H1 (cell line): ENCODE results near the gene COMT. TPM values are rescaled to one million over a fixed set of nuclear protein-coding genes. Genes with fewer than 3 reads are reported as not detected.

Experiments used
- CTCF ChIA-PET: fragments of 300-600 bp; sonication (Branson Sonifier 250); formaldehyde crosslinking; loops from one replicate; lab custom pipeline; 2021; ENCODE audit not compliant: partially characterized antibody; lab: Charles Lee
- POLR2A ChIA-PET: fragments of 300-600 bp; sonication (Branson Sonifier 250); formaldehyde crosslinking; loops from one replicate; lab custom pipeline; 2021; ENCODE audit warnings: inconsistent platforms; ENCODE audit not compliant: partially characterized antibody; lab: Charles Lee
- DNase-seq, 2 experiments: peaks; one replicate each; pipeline versions ENCODE4 v3.0.0 to v3.0.0-alpha.2; 2010 to 2022; ENCODE audit warnings: low spot score in 2 of 2, low read depth in 1 of 2, mixed read lengths in 1 of 2
- FAIRE-seq: peaks from 2 replicates; lab custom pipeline; 2011; peaks lifted over from hg19 to GRCh38; lab: Jason Lieb, UNC
- H2AFZ ChIP-seq: 2 replicates; pipeline ENCODE4 v1.8.1; 2012; ENCODE audit warnings: low read length, inconsistent platforms
- H2AK5ac ChIP-seq: 2 replicates; pipeline ENCODE4 v1.6.1; 2013; ENCODE audit warnings: low read depth, low read length
- H2BK120ac ChIP-seq: replicated peaks from 2 replicates; pipeline ENCODE3; 2013; ENCODE audit warnings: low read depth, low read length, inconsistent platforms
- H2BK12ac ChIP-seq: 2 replicates; pipeline ENCODE4 v1.6.1; 2013; ENCODE audit warnings: low read depth, low read length
- H2BK15ac ChIP-seq: 2 replicates; pipeline ENCODE4 v1.6.1; 2013; ENCODE audit warnings: low read length
- H2BK20ac ChIP-seq: 2 replicates; pipeline ENCODE4 v1.6.1; 2013; ENCODE audit warnings: low read length
- H2BK5ac ChIP-seq: 2 replicates; pipeline ENCODE4 v1.6.1; 2013; ENCODE audit warnings: low read depth, low read length
- H3K14ac ChIP-seq: 2 replicates; pipeline ENCODE4 v1.6.1; 2013; ENCODE audit warnings: inconsistent platforms; ENCODE audit not compliant: insufficient read length
- H3K18ac ChIP-seq: 2 replicates; pipeline ENCODE4 v1.6.1; 2013; ENCODE audit warnings: low read length; ENCODE audit errors: extremely low read depth
- H3K23ac ChIP-seq: 2 replicates; pipeline ENCODE4 v1.6.1; 2013; ENCODE audit warnings: inconsistent platforms; ENCODE audit not compliant: insufficient read length
- H3K23me2 ChIP-seq: 2 replicates; pipeline ENCODE4 v1.6.1; 2013; ENCODE audit warnings: low read depth, low read length
- H3K27ac ChIP-seq: 2 replicates; pipeline ENCODE4 v1.6.1; 2011; ENCODE audit warnings: low read depth, low read length, inconsistent platforms
- H3K27me3 ChIP-seq, 4 experiments: replicated peaks in 1 of 4; 1 replicate in 1 of 4; 2 replicates in 3 of 4; pipeline versions ENCODE4 v1.6.1 to v1.8.1; 2011 to 2013; ENCODE audit warnings: low read length in 3 of 4, mild to moderate bottlenecking in 3 of 4, inconsistent platforms in 2 of 4, mixed read lengths in 2 of 4, moderate library complexity in 1 of 4; ENCODE audit not compliant: control insufficient read depth in 3 of 4, insufficient read depth in 3 of 4; ENCODE audit errors: extremely low read depth in 1 of 4
- H3K36me3 ChIP-seq, 4 experiments: 2 replicates each; pipeline versions ENCODE4 v1.6.1 to v1.8.1; 2011 to 2013; ENCODE audit warnings: mild to moderate bottlenecking in 4 of 4, low read length in 3 of 4, moderate library complexity in 2 of 4, control low read depth in 1 of 4, inconsistent platforms in 1 of 4; ENCODE audit not compliant: insufficient read depth in 4 of 4, control insufficient read depth in 2 of 4
- H3K4ac ChIP-seq: replicated peaks from 2 replicates; pipeline ENCODE3; 2013; ENCODE audit warnings: low read length, low read depth, mixed read lengths, inconsistent platforms; ENCODE audit not compliant: insufficient read length
- H3K4me1 ChIP-seq, 4 experiments: replicated peaks in 1 of 4; 1 replicate in 1 of 4; 2 replicates in 3 of 4; pipeline versions ENCODE4 v1.6.1 to v1.8.1; 2011 to 2013; ENCODE audit warnings: low read length in 3 of 4, inconsistent platforms in 2 of 4, mixed read lengths in 1 of 4; ENCODE audit not compliant: insufficient read depth in 4 of 4, control insufficient read depth in 3 of 4
- H3K4me2 ChIP-seq, 2 experiments: 2 replicates each; pipeline versions ENCODE4 v1.6.1 to v1.8.1; 2011 to 2013; ENCODE audit warnings: low read depth in 2 of 2, low read length in 2 of 2, control low read depth in 1 of 2, inconsistent platforms in 1 of 2, mild to moderate bottlenecking in 1 of 2; ENCODE audit not compliant: insufficient read depth in 1 of 2
- H3K4me3 ChIP-seq, 4 experiments: fragments of 200-600, 300-600 bp in 1 of 4; sonication (generic), shearing (Covaris generic), sonication (Bioruptor Twin) in 1 of 4; 2 replicates each; pipeline versions ENCODE4 v1.5.1 to v1.8.1; 2011 to 2016; ENCODE audit warnings: low read length in 4 of 4, low read depth in 3 of 4, control low read depth in 2 of 4, inconsistent platforms in 2 of 4, mild to moderate bottlenecking in 2 of 4, mixed read lengths in 1 of 4, moderate library complexity in 1 of 4; ENCODE audit not compliant: insufficient read depth in 2 of 4; ENCODE audit errors: extremely low read depth in 1 of 4
- H3K56ac ChIP-seq: replicated peaks from 2 replicates; pipeline ENCODE3; 2013; ENCODE audit warnings: low read depth, mild to moderate bottlenecking, mixed read lengths, low read length, inconsistent platforms; ENCODE audit not compliant: insufficient read length
- H3K79me1 ChIP-seq: 2 replicates; pipeline ENCODE4 v1.6.1; 2013; ENCODE audit warnings: low read depth, low read length, control low read depth
- H3K79me2 ChIP-seq, 2 experiments: 2 replicates each; pipeline versions ENCODE4 v1.6.1 to v1.8.1; 2012 to 2013; ENCODE audit warnings: low read length in 2 of 2, mild to moderate bottlenecking in 2 of 2, inconsistent platforms in 1 of 2; ENCODE audit not compliant: insufficient read depth in 2 of 2, control insufficient read depth in 1 of 2
- H3K9ac ChIP-seq, 4 experiments: replicated peaks in 1 of 4; 1 replicate in 1 of 4; 2 replicates in 3 of 4; pipeline versions ENCODE4 v1.6.1 to v1.8.1; 2011 to 2013; ENCODE audit warnings: low read depth in 3 of 4, low read length in 3 of 4, control low read depth in 2 of 4, mild to moderate bottlenecking in 2 of 4, moderate library complexity in 2 of 4, inconsistent platforms in 1 of 4; ENCODE audit errors: extremely low read depth in 1 of 4
- H3K9me3 ChIP-seq, 2 experiments: 2 replicates each; pipeline versions ENCODE4 v1.6.1 to v1.8.1; 2012 to 2013; ENCODE audit warnings: mild to moderate bottlenecking in 2 of 2, moderate library complexity in 2 of 2, control low read depth in 1 of 2, inconsistent platforms in 1 of 2, low read depth in 1 of 2, low read length in 1 of 2, mixed read lengths in 1 of 2; ENCODE audit not compliant: insufficient read depth in 2 of 2
- H4K20me1 ChIP-seq, 2 experiments: replicated peaks in 1 of 2; 2 replicates each; pipeline versions ENCODE3 to v1.8.1; 2011 to 2013; ENCODE audit warnings: inconsistent platforms in 2 of 2, low read length in 2 of 2, mild to moderate bottlenecking in 1 of 2; ENCODE audit not compliant: insufficient read depth in 2 of 2, control insufficient read depth in 1 of 2
- H4K5ac ChIP-seq: 2 replicates; pipeline ENCODE4 v1.6.1; 2013; ENCODE audit warnings: low read length, low read depth, mixed read lengths, inconsistent platforms; ENCODE audit not compliant: insufficient read length
- H4K8ac ChIP-seq: 2 replicates; pipeline ENCODE4 v1.8.0; 2013; ENCODE audit warnings: mild to moderate bottlenecking, moderate library complexity, low read length, inconsistent platforms; ENCODE audit not compliant: insufficient read depth; ENCODE audit errors: extremely low read depth
- H4K91ac ChIP-seq: replicated peaks from 2 replicates; pipeline ENCODE3; 2013; ENCODE audit warnings: low read length, mixed read lengths, inconsistent platforms; ENCODE audit not compliant: insufficient read length
- BCL11A ChIP-seq, 2 experiments: IDR thresholded peaks; one replicate each; pipeline ENCODE4 v1.6.1; 2011; ENCODE audit warnings: low read depth in 2 of 2, low read length in 2 of 2, mild to moderate bottlenecking in 2 of 2
- CHD2 ChIP-seq: IDR thresholded peaks from 2 replicates; pipeline ENCODE4 v1.6.1; 2012; ENCODE audit warnings: low read length, improper control_type of control experiment
- CREB1 ChIP-seq: IDR thresholded peaks from 2 replicates; pipeline ENCODE4 v1.6.1; 2012; ENCODE audit warnings: inconsistent platforms
- CTCF ChIP-seq, 3 experiments: IDR thresholded peaks; 1 replicate in 2 of 3; 2 replicates in 1 of 3; pipeline versions ENCODE4 v1.5.1 to v1.6.1; 2011; ENCODE audit warnings: low read length in 3 of 3, mild to moderate bottlenecking in 3 of 3, inconsistent platforms in 2 of 3, low read depth in 1 of 3, moderate library complexity in 1 of 3; ENCODE audit not compliant: insufficient read depth in 1 of 3; ENCODE audit errors: control extremely low read depth in 1 of 3
- GTF2F1 ChIP-seq: IDR thresholded peaks from 2 replicates; pipeline ENCODE4 v1.6.1; 2012; ENCODE audit warnings: low read depth, low read length, improper control_type of control experiment, borderline replicate concordance
- HDAC2 ChIP-seq, 2 experiments: fragments of 300-600 bp in 1 of 2; sonication (generic) in 1 of 2; IDR thresholded peaks; 2 replicates each; pipeline ENCODE4 v1.6.1; 2011 to 2012; ENCODE audit warnings: low read depth in 2 of 2, low read length in 2 of 2, mild to moderate bottlenecking in 2 of 2, moderate library complexity in 2 of 2, borderline replicate concordance in 1 of 2, inconsistent platforms in 1 of 2
- KDM5A ChIP-seq: fragments of 200-600 bp; IDR thresholded peaks from 2 replicates; pipeline ENCODE4 v1.7.1; 2012; ENCODE audit warnings: mild to moderate bottlenecking, low read length, inconsistent platforms, mixed read lengths
- SP1 ChIP-seq: IDR thresholded peaks from 2 replicates; pipeline ENCODE4 v1.6.1; 2011; ENCODE audit warnings: low read depth, low read length
- TAF7 ChIP-seq: optimal IDR thresholded peaks from 2 replicates; pipeline ENCODE3; 2011; ENCODE audit warnings: low read depth, mild to moderate bottlenecking, inconsistent platforms, low read length, moderate library complexity, borderline replicate concordance
- WGBS, 2 experiments: shearing (Covaris generic) in 1 of 2; methylation state at CpG; one replicate each; pipeline versions ENCODE4 v1.1.6 to v1.1.7; 2013 to 2015; ENCODE audit warnings: low lambda C conversion rate in 2 of 2, mixed read lengths in 2 of 2, inconsistent platforms in 1 of 2, low coverage in 1 of 2, missing lambda C conversion rate in 1 of 2; ENCODE audit not compliant: insufficient replicate concordance in 2 of 2, insufficient coverage in 1 of 2, insufficient read length in 1 of 2; ENCODE audit errors: extremely low coverage in 1 of 2, missing lambda C conversion rate in 1 of 2; 5-methylcytosine and 5-hydroxymethylcytosine counted together
- polyA plus RNA-seq, 7 experiments: library from polyadenylated mRNA; depleted of rRNA in 3 of 7; stranded (reverse) in 5 of 7; unstranded in 2 of 7; fragments of >200 nt in 5 of 7; fragments of 200-250 nt in 2 of 7; gene quantifications; 1 replicate in 5 of 7; 2 replicates in 1 of 7; 4 replicates in 1 of 7; pipeline versions ENCODE4 v1.2.1 to v1.2.3, GENCODE V29; 2011 to 2013; ENCODE audit warnings: missing spikeins in 2 of 7, mixed read lengths in 2 of 7
- total RNA-seq: library from RNA; stranded (reverse); fragmentation: NEBNext Ultra II Directional; extraction: Animal tissue kit (Norgen Biotek cat#: 25700); gene quantifications from 2 replicates; pipeline ENCODE4 v1.2.1, GENCODE V29; 2021

COMT gene
- total and polyA plus RNA-seq, 2 of the 8 experiments (the other 6 are each of a cell fraction or from before 2014, with no cell fraction given): 15.2 to 33.7 TPM

GRCh38 chr22:19940536-19941364 lies 822 bp upstream of the COMT start:
- no peak overlapping the region for H2AFZ ChIP-seq
- H3K79me1 ChIP-seq: no peaks in the 10 kb centered on the region
- H3K4me1 ChIP-seq: peaks cover 4 to 9% (median 5%) of the 10 kb centered on the region in 4 experiments; a peak in 6 of 7 replicates
- H2BK5ac ChIP-seq: no peak overlapping the region
- no peaks in the 10 kb centered on the region for H4K20me1 ChIP-seq
- no peak overlapping the region for H3K14ac ChIP-seq
- POLR2A ChIA-PET: no interaction called here
- no peak overlapping the region for H3K4ac ChIP-seq
- no peak overlapping the region for H3K27ac ChIP-seq
- no peaks in the 10 kb centered on the region for H3K79me2 ChIP-seq
- DNase-seq: no peak
- H2BK20ac ChIP-seq: no peak overlapping the region
- H3K23ac ChIP-seq: no peak overlapping the region
- FAIRE-seq: no peak
- no peak overlapping the region for H3K56ac ChIP-seq
- H3K27me3 ChIP-seq: peaks cover 0 to 3% (median 0%) of the 10 kb centered on the region in 4 experiments; a peak in 1 of 7 replicates
- no peak overlapping the region for H3K18ac ChIP-seq
- no peaks in the 10 kb centered on the region for H3K36me3 ChIP-seq
- no peak overlapping the region for H4K91ac ChIP-seq
- peak overlapping the region in 3 of 4 experiments; percentile 26 to 64 (median 34); a peak in 3 of 8 replicates for H3K4me3 ChIP-seq
- no peak overlapping the region for H4K8ac ChIP-seq
- H2AK5ac ChIP-seq: no peak overlapping the region
- H2BK12ac ChIP-seq: no peak overlapping the region
- 0 out of 2 replicates have a peak, but pooled peaks cover 1% of the 10 kb centered on the region for H3K23me2 ChIP-seq
- no peak overlapping the region for H4K5ac ChIP-seq
- H2BK15ac ChIP-seq: peak overlapping the region; percentile 61; the same call in 1 of the 2 replicates
- peak overlapping the region in 1 of 2 experiments; percentile 56; a peak in 3 of 4 replicates for H3K4me2 ChIP-seq
- CTCF ChIA-PET: interaction anchor here (0.9 to 1.4 kb wide), 2 partner anchors 13 to 195 kb away, joined by 3 read pairs; no protein-coding TSS in a partner anchor
- no peak overlapping the region; a peak in 1 of 7 replicates for H3K9ac ChIP-seq
- no peak overlapping the region for H2BK120ac ChIP-seq
- WGBS, 2 experiments: 91% methylated on average over 21 of the region's 21 CpGs; no CpG with 5 or more reads in 1 of the 2 experiments
- no peaks in the 10 kb centered on the region for H3K9me3 ChIP-seq
- TF ChIP-seq HDAC2 (IDR thresholded peaks at IDR 0.05; ENCODE audit: borderline replicate concordance in 1 of 2, low read depth in 2 of 2, low read length in 2 of 2) (no peak), CTCF (IDR thresholded peaks at IDR 0.05; ENCODE audit: control extremely low read depth in 1 of 3, insufficient read depth in 1 of 3, low read depth in 1 of 3, low read length in 3 of 3) (no peak), CHD2 (no peak), KDM5A (no peak), GTF2F1 (no peak), TAF7 (no peak), SP1 (no peak), BCL11A (IDR thresholded peaks at IDR 0.05; ENCODE audit: low read depth in 2 of 2, low read length in 2 of 2) (no peak), CREB1 (no peak)
